SK-N-SH (cell line): ENCODE measurements around the gene SCO2. TPM values are rescaled to one million over a fixed set of nuclear protein-coding genes. Genes with fewer than 3 reads are reported as not detected.

Source experiments
- CTCF ChIA-PET: fragments of 300-600, 350-600 bp; formaldehyde crosslinking; extraction: SDS; loops from one replicate; lab custom pipeline; 2021; lab: Yijun Ruan, JAX
- POLR2A ChIA-PET: fragments of 350-600 bp; sonication (Branson Sonifier 250); formaldehyde crosslinking; extraction: SDS; loops from one replicate; lab custom pipeline; 2020; ENCODE audit warnings: antibody characterized with exemption, inconsistent platforms; lab: Yijun Ruan, JAX
- DNase-seq: peaks from one replicate; pipeline ENCODE4 v3.0.0; 2012
- H2AFZ ChIP-seq: fragments of 200-600 bp; sonication (generic); 2 replicates; pipeline ENCODE4 v1.8.1; 2016; ENCODE audit warnings: antibody characterized with exemption, mild to moderate bottlenecking, low read depth
- H3F3A ChIP-seq: fragments of 200-600 bp; sonication (generic); replicated peaks from 2 replicates; pipeline ENCODE3; 2016; ENCODE audit warnings: antibody characterized with exemption, mild to moderate bottlenecking; ENCODE audit not compliant: insufficient read depth
- H3K27ac ChIP-seq, 2 experiments: fragments of 200-500 bp in 1 of 2; fragments of 200-600 bp in 1 of 2; sonication (Bioruptor generic) in 1 of 2; sonication (generic), shearing (Covaris generic) in 1 of 2; 2 replicates each; pipeline versions ENCODE4 v1.5.1 to v1.6.1; 2014 to 2016; ENCODE audit warnings: low read depth in 2 of 2, inconsistent platforms in 1 of 2, low read length in 1 of 2, mild to moderate bottlenecking in 1 of 2, mixed read lengths in 1 of 2
- H3K27me3 ChIP-seq: fragments of 200-600 bp; sonication (generic), shearing (Covaris generic); 2 replicates; pipeline ENCODE4 v1.6.1; 2016; ENCODE audit warnings: mixed run types; ENCODE audit not compliant: insufficient read depth
- H3K36me3 ChIP-seq, 2 experiments: fragments of 200-500 bp in 1 of 2; fragments of 200-600 bp in 1 of 2; sonication (Bioruptor generic) in 1 of 2; sonication (generic) in 1 of 2; replicated peaks in 1 of 2; 2 replicates each; pipeline versions ENCODE3 to v1.5.1; 2014 to 2016; ENCODE audit warnings: low read length in 1 of 2, mild to moderate bottlenecking in 1 of 2; ENCODE audit not compliant: insufficient read depth in 2 of 2, control insufficient read depth in 1 of 2
- H3K4me1 ChIP-seq, 2 experiments: fragments of 200-500 bp in 1 of 2; fragments of 200-600 bp in 1 of 2; sonication (Bioruptor generic) in 1 of 2; sonication (generic), shearing (Covaris generic) in 1 of 2; 2 replicates each; pipeline versions ENCODE4 v1.5.1 to v1.6.1; 2014 to 2016; ENCODE audit warnings: low read depth in 1 of 2, low read length in 1 of 2, mixed run types in 1 of 2; ENCODE audit not compliant: insufficient read depth in 2 of 2, control insufficient read depth in 1 of 2
- H3K4me2 ChIP-seq: fragments of 200-600 bp; sonication (generic), shearing (Covaris generic); 2 replicates; pipeline ENCODE4 v1.6.1; 2017; ENCODE audit warnings: mixed run types
- H3K4me3 ChIP-seq, 2 experiments: fragments of 200-500 bp in 1 of 2; fragments of 200-600 bp in 1 of 2; sonication (Bioruptor generic) in 1 of 2; sonication (generic), shearing (Covaris generic) in 1 of 2; 2 replicates each; pipeline versions ENCODE4 v1.5.1 to v1.8.1; 2014 to 2016; ENCODE audit warnings: low read depth in 2 of 2, inconsistent platforms in 1 of 2, low read length in 1 of 2, mild to moderate bottlenecking in 1 of 2, mixed read lengths in 1 of 2, moderate library complexity in 1 of 2
- H3K79me2 ChIP-seq: fragments of 200-600 bp; sonication (generic); 2 replicates; pipeline ENCODE4 v1.8.1; 2017; ENCODE audit warnings: mild to moderate bottlenecking; ENCODE audit not compliant: insufficient read depth
- H3K9ac ChIP-seq: fragments of 200-600 bp; sonication (generic); 2 replicates; pipeline ENCODE4 v1.6.1; 2017; ENCODE audit warnings: mixed run types
- H3K9me2 ChIP-seq: fragments of 200-600 bp; sonication (generic); 2 replicates; pipeline ENCODE4 v1.6.1; 2017; ENCODE audit warnings: mixed run types
- H3K9me3 ChIP-seq: fragments of 200-600 bp; sonication (generic); 2 replicates; pipeline ENCODE4 v1.6.1; 2017; ENCODE audit warnings: mixed run types, mild to moderate bottlenecking, moderate library complexity
- H4K20me1 ChIP-seq: fragments of 200-600 bp; sonication (generic); 2 replicates; pipeline ENCODE4 v1.6.1; 2017; ENCODE audit warnings: mild to moderate bottlenecking, mixed run types; ENCODE audit not compliant: insufficient read depth
- CHD2 ChIP-seq: fragments of 150-350 bp; IDR thresholded peaks from 2 replicates; pipeline ENCODE4 v1.6.1; 2018; ENCODE audit warnings: low read length; ENCODE audit not compliant: partially characterized antibody
- EZH2phosphoT487 ChIP-seq: fragments of 200-600 bp; sonication (generic); IDR thresholded peaks from 2 replicates; pipeline ENCODE4 v1.6.1; 2017; ENCODE audit warnings: low read depth, mixed run types, mild to moderate bottlenecking, antibody characterized with exemption, moderate library complexity, borderline replicate concordance
- FOSL2 ChIP-seq: IDR thresholded peaks from 2 replicates; pipeline ENCODE4 v1.4.0; 2012; ENCODE audit warnings: low read depth, mild to moderate bottlenecking, moderate library complexity, borderline replicate concordance
- GABPA ChIP-seq: IDR thresholded peaks from 2 replicates; pipeline ENCODE4 v1.4.0; 2012; ENCODE audit warnings: low read depth, mild to moderate bottlenecking
- JUND ChIP-seq: IDR thresholded peaks from 2 replicates; pipeline ENCODE4 v1.4.0; 2012
- NFIC ChIP-seq: IDR thresholded peaks from 2 replicates; pipeline ENCODE4 v1.4.0; 2012; ENCODE audit warnings: borderline replicate concordance
- POLR2AphosphoS5 ChIP-seq: IDR thresholded peaks from 2 replicates; pipeline ENCODE4 v1.6.1; 2012; ENCODE audit warnings: low read depth, low read length
- RAD21 ChIP-seq: IDR thresholded peaks from 2 replicates; pipeline ENCODE4 v1.6.1; 2012; ENCODE audit warnings: mild to moderate bottlenecking, low read length
- SMC3 ChIP-seq: IDR thresholded peaks from 2 replicates; pipeline ENCODE4 v1.6.1; 2012; ENCODE audit warnings: low read depth, low read length, improper control_type of control experiment
- TAF1 ChIP-seq: IDR thresholded peaks from 2 replicates; pipeline ENCODE4 v1.6.1; 2012; ENCODE audit warnings: low read depth, mild to moderate bottlenecking, low read length, moderate library complexity, borderline replicate concordance
- YY1 ChIP-seq: IDR thresholded peaks from 2 replicates; pipeline ENCODE4 v1.4.0; 2012; ENCODE audit warnings: low read depth, mild to moderate bottlenecking
- WGBS: methylation state at CpG from one replicate; pipeline ENCODE4 v1.1.6; 2017; ENCODE audit warnings: low lambda C conversion rate; 5-methylcytosine and 5-hydroxymethylcytosine counted together
- polyA plus RNA-seq, 3 experiments: library from polyadenylated mRNA; depleted of rRNA; stranded (reverse); fragments of >200 nt; gene quantifications; 2 replicates each; pipeline ENCODE4 v1.2.3, GENCODE V29; 2012
- TF ChIP-seq, protein P1 (sequence below): IDR thresholded peaks from 2 replicates; pipeline ENCODE4; 2012
- TF ChIP-seq, protein P2 (sequence below): IDR thresholded peaks from 2 replicates; pipeline ENCODE4 v1.4.0; 2012; ENCODE audit warnings: low read depth, borderline replicate concordance
- TF ChIP-seq, protein P3 (sequence below): fragments of 150-350 bp; IDR thresholded peaks from 2 replicates; pipeline ENCODE4 v1.6.1; 2016; ENCODE audit warnings: mild to moderate bottlenecking, low read depth, low read length
- TF ChIP-seq, protein P4 (sequence below): fragments of 150-350 bp; IDR thresholded peaks from 2 replicates; pipeline ENCODE4 v1.6.1; 2017; ENCODE audit warnings: antibody characterized with exemption, low read length, low read depth, borderline replicate concordance
- TF ChIP-seq, protein P5 (sequence below): IDR thresholded peaks from 2 replicates; pipeline ENCODE4 v1.6.1; 2012; ENCODE audit warnings: mild to moderate bottlenecking, low read depth, low read length, moderate library complexity
- TF ChIP-seq, protein P6 (sequence below): IDR thresholded peaks from 2 replicates; pipeline ENCODE4 v1.4.0; 2012; ENCODE audit warnings: low read depth
- TF ChIP-seq, protein P7 (sequence below): IDR thresholded peaks from 2 replicates; pipeline ENCODE4 v1.4.0; 2012; ENCODE audit warnings: low read depth, borderline replicate concordance
- TF ChIP-seq, protein P8 (sequence below): fragments of 200-600 bp; sonication (generic); IDR thresholded peaks from 2 replicates; pipeline ENCODE4 v1.6.1; 2017; ENCODE audit warnings: antibody characterized with exemption, mild to moderate bottlenecking, moderate library complexity

The SCO2 gene
- polyA plus RNA-seq, 1 of the 3 experiments (the other 2 are of a cell fraction): 4.0 TPM

DNA sequence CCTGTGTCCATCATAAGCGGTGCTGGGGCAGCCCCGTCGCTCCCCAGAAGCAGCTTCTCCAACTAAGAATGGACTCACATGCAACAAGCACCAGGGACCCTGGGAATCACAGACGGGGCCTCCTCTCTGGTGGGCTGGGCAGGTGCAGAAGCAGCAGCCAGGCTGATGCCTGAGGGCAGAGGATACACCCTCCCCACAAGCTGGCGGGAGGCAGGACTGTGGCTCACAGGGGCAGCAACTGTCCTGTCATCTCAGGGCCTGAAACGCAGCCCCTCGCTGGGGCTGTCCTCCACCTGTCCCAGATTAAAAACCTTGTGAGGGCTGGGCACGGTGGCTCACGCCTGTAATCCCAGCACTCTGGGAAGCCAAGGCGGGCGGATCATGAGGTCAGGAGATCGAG lies 47.5 kb downstream of the SCO2 start:
- WGBS: 95% methylated on average over 11 of the region's 12 CpGs
- H3K27ac ChIP-seq: no peak overlapping the region
- peaks cover 13% of the 10 kb centered on the region for H4K20me1 ChIP-seq
- H3K79me2 ChIP-seq: peaks cover 14% of the 10 kb centered on the region
- H3K9ac ChIP-seq: no peak overlapping the region
- POLR2A ChIA-PET: interaction anchor here (0.6 kb wide), 1 partner anchor 149 kb away, joined by 3 read pairs; no protein-coding TSS in a partner anchor
- no peaks in the 10 kb centered on the region for H3K36me3 ChIP-seq
- no peak overlapping the region; a peak in 1 of 4 replicates for H3K4me3 ChIP-seq
- H3K4me1 ChIP-seq: peaks cover 0 to 16% of the 10 kb centered on the region in 2 experiments; a peak in 2 of 4 replicates
- no peak overlapping the region for H3K4me2 ChIP-seq
- peaks cover 10% of the 10 kb centered on the region; the same call in 1 of the 2 replicates for H3K27me3 ChIP-seq
- H3K9me2 ChIP-seq: no peaks in the 10 kb centered on the region
- H2AFZ ChIP-seq: no peak overlapping the region
- no peaks in the 10 kb centered on the region for H3K9me3 ChIP-seq
- TF ChIP-seq SMC3 (no peak), CHD2 (no peak), NFIC (no peak), EZH2phosphoT487 (no peak), YY1 (no peak), RAD21 (no peak), TAF1 (no peak), JUND (no peak), FOSL2 (no peak), GABPA (no peak), POLR2AphosphoS5 (no peak)
- TF ChIP-seq, protein P1, sequence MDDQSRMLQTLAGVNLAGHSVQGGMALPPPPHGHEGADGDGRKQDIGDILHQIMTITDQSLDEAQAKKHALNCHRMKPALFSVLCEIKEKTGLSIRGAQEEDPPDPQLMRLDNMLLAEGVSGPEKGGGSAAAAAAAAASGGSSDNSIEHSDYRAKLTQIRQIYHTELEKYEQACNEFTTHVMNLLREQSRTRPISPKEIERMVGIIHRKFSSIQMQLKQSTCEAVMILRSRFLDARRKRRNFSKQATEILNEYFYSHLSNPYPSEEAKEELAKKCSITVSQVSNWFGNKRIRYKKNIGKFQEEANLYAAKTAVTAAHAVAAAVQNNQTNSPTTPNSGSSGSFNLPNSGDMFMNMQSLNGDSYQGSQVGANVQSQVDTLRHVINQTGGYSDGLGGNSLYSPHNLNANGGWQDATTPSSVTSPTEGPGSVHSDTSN: no peak
- TF ChIP-seq, protein P2, sequence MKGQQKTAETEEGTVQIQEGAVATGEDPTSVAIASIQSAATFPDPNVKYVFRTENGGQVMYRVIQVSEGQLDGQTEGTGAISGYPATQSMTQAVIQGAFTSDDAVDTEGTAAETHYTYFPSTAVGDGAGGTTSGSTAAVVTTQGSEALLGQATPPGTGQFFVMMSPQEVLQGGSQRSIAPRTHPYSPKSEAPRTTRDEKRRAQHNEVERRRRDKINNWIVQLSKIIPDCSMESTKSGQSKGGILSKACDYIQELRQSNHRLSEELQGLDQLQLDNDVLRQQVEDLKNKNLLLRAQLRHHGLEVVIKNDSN: no peak
- TF ChIP-seq, protein P3, sequence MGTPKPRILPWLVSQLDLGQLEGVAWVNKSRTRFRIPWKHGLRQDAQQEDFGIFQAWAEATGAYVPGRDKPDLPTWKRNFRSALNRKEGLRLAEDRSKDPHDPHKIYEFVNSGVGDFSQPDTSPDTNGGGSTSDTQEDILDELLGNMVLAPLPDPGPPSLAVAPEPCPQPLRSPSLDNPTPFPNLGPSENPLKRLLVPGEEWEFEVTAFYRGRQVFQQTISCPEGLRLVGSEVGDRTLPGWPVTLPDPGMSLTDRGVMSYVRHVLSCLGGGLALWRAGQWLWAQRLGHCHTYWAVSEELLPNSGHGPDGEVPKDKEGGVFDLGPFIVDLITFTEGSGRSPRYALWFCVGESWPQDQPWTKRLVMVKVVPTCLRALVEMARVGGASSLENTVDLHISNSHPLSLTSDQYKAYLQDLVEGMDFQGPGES: no peak
- TF ChIP-seq, protein P4, sequence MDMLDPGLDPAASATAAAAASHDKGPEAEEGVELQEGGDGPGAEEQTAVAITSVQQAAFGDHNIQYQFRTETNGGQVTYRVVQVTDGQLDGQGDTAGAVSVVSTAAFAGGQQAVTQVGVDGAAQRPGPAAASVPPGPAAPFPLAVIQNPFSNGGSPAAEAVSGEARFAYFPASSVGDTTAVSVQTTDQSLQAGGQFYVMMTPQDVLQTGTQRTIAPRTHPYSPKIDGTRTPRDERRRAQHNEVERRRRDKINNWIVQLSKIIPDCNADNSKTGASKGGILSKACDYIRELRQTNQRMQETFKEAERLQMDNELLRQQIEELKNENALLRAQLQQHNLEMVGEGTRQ: no peak
- TF ChIP-seq, protein P5, sequence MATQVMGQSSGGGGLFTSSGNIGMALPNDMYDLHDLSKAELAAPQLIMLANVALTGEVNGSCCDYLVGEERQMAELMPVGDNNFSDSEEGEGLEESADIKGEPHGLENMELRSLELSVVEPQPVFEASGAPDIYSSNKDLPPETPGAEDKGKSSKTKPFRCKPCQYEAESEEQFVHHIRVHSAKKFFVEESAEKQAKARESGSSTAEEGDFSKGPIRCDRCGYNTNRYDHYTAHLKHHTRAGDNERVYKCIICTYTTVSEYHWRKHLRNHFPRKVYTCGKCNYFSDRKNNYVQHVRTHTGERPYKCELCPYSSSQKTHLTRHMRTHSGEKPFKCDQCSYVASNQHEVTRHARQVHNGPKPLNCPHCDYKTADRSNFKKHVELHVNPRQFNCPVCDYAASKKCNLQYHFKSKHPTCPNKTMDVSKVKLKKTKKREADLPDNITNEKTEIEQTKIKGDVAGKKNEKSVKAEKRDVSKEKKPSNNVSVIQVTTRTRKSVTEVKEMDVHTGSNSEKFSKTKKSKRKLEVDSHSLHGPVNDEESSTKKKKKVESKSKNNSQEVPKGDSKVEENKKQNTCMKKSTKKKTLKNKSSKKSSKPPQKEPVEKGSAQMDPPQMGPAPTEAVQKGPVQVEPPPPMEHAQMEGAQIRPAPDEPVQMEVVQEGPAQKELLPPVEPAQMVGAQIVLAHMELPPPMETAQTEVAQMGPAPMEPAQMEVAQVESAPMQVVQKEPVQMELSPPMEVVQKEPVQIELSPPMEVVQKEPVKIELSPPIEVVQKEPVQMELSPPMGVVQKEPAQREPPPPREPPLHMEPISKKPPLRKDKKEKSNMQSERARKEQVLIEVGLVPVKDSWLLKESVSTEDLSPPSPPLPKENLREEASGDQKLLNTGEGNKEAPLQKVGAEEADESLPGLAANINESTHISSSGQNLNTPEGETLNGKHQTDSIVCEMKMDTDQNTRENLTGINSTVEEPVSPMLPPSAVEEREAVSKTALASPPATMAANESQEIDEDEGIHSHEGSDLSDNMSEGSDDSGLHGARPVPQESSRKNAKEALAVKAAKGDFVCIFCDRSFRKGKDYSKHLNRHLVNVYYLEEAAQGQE: no peak
- TF ChIP-seq, protein P6, sequence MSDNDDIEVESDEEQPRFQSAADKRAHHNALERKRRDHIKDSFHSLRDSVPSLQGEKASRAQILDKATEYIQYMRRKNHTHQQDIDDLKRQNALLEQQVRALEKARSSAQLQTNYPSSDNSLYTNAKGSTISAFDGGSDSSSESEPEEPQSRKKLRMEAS: no peak
- TF ChIP-seq, protein P7, sequence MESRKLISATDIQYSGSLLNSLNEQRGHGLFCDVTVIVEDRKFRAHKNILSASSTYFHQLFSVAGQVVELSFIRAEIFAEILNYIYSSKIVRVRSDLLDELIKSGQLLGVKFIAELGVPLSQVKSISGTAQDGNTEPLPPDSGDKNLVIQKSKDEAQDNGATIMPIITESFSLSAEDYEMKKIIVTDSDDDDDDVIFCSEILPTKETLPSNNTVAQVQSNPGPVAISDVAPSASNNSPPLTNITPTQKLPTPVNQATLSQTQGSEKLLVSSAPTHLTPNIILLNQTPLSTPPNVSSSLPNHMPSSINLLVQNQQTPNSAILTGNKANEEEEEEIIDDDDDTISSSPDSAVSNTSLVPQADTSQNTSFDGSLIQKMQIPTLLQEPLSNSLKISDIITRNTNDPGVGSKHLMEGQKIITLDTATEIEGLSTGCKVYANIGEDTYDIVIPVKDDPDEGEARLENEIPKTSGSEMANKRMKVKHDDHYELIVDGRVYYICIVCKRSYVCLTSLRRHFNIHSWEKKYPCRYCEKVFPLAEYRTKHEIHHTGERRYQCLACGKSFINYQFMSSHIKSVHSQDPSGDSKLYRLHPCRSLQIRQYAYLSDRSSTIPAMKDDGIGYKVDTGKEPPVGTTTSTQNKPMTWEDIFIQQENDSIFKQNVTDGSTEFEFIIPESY: no peak
- TF ChIP-seq, protein P8, sequence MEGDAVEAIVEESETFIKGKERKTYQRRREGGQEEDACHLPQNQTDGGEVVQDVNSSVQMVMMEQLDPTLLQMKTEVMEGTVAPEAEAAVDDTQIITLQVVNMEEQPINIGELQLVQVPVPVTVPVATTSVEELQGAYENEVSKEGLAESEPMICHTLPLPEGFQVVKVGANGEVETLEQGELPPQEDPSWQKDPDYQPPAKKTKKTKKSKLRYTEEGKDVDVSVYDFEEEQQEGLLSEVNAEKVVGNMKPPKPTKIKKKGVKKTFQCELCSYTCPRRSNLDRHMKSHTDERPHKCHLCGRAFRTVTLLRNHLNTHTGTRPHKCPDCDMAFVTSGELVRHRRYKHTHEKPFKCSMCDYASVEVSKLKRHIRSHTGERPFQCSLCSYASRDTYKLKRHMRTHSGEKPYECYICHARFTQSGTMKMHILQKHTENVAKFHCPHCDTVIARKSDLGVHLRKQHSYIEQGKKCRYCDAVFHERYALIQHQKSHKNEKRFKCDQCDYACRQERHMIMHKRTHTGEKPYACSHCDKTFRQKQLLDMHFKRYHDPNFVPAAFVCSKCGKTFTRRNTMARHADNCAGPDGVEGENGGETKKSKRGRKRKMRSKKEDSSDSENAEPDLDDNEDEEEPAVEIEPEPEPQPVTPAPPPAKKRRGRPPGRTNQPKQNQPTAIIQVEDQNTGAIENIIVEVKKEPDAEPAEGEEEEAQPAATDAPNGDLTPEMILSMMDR: no peak
- TF ChIP-seq, all 33 proteins: peak for 0
- H3F3A ChIP-seq: no peaks in the 10 kb centered on the region
- CTCF ChIA-PET: interaction anchor here (1.8 to 5.1 kb wide), 2 partner anchors 20 to 48 kb away, joined by 4 to 24 read pairs; partner anchors contain the start of gene SCO2
- DNase-seq: no peak
